GM18502 (cell line): ENCODE measurements around the gene DYSF.

Source experiments
- ATAC-seq: cut with Tn5 transposase; IDR thresholded peaks from one replicate; pipeline ENCODE4 v1.9.1; 2021; ENCODE audit warnings: mild to moderate bottlenecking; ENCODE audit not compliant: unreplicated experiment, poor library complexity

Gene DYSF

DNA sequence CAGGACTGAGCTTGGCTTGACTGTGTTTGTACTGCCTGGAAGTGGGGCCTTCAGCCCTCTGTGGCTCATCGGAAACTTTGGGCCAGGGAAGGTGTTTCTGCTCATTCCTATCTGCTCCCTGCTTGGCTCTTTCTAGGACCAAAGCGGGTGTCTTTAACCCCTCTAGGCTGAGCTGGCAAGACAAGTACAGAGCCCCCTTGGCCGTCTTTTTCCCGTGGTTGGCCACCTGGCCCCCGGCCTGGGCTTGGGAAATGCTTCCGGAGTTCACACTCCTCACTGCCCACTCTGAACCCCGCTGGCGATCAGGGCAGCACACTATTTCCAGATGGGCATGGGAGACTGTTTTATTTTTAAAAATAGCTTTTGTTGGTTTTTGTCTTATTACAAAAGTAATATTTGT, 243.0 kb downstream of the DYSF start:
- no peak for ATAC-seq

DNA sequence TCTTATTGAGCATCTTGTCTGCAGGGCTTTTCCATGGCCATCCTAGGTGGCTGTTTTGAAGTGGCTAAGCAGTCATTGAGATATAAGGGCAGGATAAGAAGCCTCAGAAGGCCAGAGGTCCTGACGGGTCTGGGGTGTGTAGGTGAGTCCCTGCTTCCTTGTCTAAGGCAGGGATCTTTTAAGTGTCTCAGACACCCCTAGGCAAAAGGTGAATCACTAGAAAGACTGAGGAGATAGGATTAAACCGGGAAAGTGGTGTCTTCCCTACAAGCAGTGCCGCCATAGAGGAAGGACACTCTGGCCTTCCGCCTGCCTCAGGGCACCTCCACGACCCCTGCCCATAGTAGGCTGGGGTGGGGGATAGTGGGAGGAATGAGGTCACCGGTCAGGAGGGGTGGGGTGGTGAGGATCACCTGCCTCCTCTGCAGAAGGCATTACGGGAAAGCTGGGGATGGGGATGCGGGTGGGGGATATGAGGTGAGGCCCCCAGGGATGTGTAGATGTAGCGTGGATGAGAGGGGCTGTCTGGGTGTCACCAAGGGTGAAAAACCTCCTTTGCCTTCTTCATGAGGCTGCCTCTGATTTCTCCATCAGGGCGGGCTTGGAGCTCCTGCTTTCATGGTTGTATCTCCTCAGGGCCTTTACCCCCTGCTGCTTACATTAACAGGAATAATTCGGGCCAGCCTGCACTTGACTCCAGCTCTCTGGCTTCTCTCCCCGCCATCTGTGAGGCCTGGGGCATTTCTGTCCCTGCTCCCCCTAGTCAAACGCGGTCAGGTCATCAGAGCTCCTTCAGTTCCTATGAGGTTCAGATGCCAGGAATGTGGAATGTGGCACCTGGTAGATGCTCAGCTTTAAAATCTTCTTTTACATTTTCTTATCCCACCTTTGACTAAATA, 244.0 kb downstream of the DYSF start:
- ATAC-seq: no peak

GRCh38 chr2:71699428-71699827, 246.1 kb downstream of the DYSF start:
- no peak for ATAC-seq

DNA sequence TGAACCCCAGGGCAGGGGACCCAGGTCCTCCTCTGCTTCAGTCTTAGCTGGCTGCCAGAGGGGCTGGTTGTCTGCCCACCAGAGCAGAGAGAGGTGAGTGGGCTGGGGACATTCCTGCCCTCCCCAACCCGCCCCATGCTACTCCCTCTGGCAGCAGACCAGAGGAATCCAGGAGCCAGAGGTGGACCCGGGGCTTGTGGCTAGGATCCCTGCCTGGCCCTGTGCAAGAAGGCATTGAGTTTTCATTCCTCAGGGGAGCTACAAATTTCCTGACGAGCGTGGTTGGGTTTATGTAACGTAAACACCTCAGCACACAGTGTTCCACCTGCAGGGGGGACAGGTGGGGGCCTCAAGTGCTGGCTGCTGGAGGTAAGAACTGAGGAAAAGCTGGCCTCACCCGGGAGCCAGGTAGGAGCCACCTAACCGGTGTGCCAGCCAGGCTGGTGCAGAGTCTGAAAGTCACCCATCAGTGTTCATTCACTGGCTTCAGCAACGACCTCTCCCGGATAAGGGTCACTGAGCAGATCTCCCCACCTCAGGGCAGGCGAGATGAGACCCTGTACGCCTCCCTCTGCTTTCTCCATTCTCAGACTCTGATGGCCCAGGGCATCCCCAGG, 246.8 kb downstream of the DYSF start:
- no peak for ATAC-seq

- ATAC-seq: no peak
Observed at GRCh38 chr2:71700658-71701397, 247.5 kb downstream of the DYSF start.

DNA sequence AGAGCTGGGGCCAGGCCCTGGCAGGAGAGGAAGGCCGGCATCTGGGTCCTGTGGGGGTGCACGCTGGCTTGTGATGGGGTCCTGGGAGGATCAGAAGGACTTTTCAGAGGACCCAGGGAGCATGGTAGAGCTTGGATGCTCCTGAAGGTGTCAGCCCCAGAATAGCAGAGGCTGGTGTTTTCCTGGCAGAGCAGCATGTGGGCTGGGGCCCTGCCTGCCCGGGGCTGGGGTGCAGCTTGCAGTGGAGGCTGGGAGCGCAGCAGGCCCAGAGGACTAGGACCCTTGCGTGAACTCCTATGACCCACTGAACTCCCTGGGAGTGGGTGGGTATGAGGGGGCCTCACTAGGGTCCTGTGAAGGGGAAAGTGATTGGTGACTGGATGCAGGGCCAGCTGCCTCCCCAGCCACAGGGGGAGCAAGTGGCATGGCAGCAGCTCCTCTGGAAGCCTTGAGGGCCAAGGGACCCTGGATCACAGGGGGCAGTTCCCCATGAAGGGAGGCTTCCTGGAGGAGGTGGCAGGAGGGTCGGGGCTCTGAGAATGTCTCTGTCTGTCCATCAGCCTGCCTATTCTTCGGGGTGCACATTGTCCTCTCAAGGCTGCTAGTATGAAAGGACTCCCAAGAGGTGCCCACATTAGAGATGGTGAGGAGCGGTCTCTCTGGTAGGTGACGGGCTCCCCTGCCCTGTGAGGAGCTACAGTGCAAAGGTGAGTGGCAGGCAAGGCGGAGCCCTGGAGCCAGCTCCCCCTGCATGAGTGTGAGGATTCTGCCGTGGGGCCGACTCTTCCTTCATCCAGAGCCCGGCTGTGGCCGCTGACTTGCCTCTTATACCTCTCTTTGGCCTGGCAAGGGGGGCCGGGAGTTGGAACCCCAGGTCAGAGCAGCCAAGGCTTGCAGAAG, 249.0 kb downstream of the DYSF start:
- no peak for ATAC-seq

DNA sequence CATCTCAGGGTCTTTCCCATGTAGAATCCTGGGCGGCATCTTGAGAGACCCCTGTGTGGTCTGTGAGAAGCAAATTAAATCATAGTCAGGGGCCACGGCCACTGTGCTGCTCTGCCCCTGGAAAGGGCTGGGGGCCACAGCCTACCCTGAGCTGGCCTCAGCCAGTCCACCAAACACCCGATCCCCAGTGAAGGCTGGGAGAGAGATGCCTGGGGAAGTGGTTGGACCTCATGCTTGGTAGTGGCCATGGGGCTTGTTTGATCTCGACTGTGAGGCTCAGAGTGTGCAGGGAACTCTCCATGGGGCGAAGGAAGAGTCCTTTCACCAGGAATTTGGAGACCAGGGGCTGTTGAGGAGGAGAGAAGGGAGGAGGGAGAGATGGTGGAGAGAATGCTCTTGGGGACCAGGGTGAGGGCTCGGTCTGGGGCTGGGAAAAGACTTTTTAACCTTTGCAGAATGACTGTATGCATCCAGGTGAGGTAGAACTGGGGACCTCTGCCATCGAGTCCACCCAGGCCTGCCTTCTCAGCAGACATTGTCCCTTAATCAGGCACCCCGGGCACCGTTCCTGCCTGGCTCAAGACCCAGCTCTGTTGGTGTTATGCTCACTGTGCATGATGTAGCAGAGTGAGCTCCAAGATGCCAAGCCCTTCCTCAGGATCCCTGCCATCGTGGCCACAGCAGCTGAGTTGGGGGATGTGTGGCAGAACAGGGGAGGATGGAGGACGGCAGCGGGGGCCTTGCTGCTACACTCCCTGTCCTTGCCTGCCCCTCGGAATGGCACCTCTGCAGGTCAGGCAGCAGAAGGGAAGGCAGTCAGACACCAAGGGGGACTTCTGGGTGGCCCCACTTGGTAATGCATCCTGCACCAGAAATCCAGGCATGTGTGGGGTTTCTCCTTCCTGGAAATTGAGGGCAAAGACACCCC, 249.9 kb downstream of the DYSF start:
- no peak for ATAC-seq

- ATAC-seq: no peak
Observed at GRCh38 chr2:71704131-71704561, 250.8 kb downstream of the DYSF start.

GRCh38 chr2:71704688-71705087, 251.3 kb downstream of the DYSF start:
- ATAC-seq: no peak

DNA sequence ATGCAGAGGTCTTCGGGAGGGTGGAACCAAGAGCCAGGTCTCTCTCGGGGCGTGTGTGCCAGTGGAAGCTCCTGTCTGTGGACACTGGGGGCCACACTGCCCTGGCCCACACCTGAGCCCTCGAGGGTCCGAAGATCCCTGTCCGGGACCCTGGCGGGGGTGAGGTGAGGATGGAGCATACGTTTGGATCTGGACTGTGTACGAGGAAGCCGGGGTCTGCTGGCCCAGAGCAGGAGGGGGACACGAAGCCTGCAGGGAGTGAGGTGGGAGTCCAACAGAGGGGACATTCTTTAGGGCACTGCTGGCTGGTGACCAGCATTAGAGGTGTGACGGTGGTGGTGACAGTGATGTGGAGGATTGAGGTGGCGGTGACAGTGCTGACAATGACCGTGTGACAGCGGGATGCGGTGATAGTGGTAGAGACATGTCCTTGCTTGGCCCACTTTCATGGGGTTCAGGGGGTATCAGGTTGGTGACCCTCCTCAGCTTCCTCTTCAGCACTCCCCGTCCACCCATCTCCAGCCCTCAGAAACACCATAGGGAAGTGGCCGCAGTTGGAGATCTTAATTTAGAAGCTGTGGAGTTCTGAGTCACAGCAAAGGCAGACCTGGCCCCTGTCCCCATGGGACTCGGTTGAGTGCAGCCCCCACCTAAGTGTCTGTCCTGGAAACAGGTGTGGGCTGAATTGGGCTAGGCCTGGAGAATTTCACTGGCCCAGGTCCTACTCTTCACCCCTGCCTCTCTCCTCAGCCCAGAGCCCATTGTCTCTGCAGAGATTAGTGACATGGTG, 252.0 kb downstream of the DYSF start:
- ATAC-seq: no peak

GRCh38 chr2:71706121-71706520, 252.8 kb downstream of the DYSF start:
- no peak for ATAC-seq

DNA sequence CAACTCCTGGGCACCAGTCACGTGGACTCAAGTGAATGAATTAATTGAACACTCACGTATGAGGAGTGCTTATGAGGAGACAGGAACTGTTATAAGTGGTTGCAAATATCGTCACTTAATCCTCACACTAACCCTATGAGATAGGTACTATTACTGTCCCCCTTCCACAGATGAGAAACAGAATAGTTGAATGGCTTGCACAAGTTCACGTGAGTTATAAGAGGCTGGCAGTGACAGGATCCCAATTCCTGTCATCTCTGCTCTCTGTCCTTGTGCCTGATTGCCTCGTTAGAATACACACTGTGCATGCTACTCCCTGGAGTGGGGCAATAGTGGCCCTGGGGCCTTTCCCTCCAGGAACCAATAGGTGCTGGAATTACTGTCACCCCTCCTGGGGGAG, 253.5 kb downstream of the DYSF start:
- no peak for ATAC-seq

DNA sequence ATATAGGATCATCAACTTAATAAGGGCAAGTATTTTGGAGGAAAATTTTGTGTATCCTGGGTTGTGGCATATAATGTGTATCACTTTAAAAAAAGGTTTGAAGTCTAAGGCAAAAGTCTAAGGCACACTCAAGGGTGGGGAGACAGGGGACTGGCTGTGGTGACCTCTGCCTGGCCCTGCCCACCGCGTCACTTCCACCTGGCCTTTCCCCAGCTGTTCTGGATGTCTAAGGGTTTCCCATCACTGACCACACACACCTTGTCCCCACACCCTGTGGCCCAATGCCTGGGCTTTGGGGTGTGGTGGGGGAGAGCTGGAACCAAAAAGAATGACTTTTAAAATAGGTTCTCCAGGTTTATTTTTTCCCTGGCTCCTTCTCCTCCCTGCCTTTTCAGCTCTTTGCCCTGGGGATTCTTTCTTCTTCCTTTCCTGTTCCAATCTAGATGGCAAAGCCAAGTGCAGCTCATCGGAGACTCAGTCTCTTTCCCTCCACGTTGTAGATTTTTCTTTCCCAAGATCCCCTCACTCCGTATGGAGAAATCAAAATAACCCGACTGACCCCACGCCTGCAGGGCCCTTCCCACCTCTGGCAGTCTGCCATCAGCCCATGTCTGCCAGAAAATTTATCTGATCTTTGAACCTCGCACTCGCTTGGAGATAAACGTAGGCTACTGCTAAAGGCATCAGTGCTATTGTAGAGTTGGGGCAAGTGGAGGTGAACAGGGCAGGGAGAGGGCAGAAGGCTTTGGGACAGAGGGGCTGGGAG, 257.2 kb downstream of the DYSF start:
- no peak for ATAC-seq

- no peak for ATAC-seq
Observed at GRCh38 chr2:71711133-71711855, 257.9 kb downstream of the DYSF start.

- ATAC-seq: no peak
Observed at GRCh38 chr2:71712158-71712818, 258.9 kb downstream of the DYSF start.
